Posterior cingulate gyrus (tissue), 11 donors: ENCODE data around the gene CHID1.

Experiments
- DNase-seq, 10 donors: peaks; one replicate each; pipeline versions ENCODE4 v3.0.0 to v3.0.0-alpha.2; 2020 to 2021; ENCODE audit warnings: mixed read lengths in 3 of 10
- intact Hi-C: fragments of 100-400 bp; cut with DNase I; formaldehyde crosslinking; loops from one replicate; pipeline ENCODE4 v1.15.1; 2023

Gene CHID1

GRCh38 chr11:910589-911030 is at the start of gene CHID1:
Gene CHID1, minus strand, starts transcription at chr11:910810. Its CDS starts 5,994 bp downstream, at chr11:904816.
- DNase-seq: peak; percentile 81 to 98 (median 87)
- intact Hi-C loops: loop anchor here (2.0 kb wide), 1 partner anchor 14 kb away; the partner anchor contains the start of gene AP2A2

- intact Hi-C loops: no loop called here
- peak in 1 of 10 donors; percentile 59 for DNase-seq
Observed at GRCh38 chr11:959608-960007, 49.0 kb upstream of the CHID1 start.

GRCh38 chr11:959027-959426 is 48.4 kb upstream of the CHID1 start:
- DNase-seq: peak in 1 of 10 donors; percentile 76

GRCh38 chr11:958101-958500 is 47.5 kb upstream of the CHID1 start:
- peak in 1 of 10 donors; percentile 9 for DNase-seq
- intact Hi-C loops: no loop called here

More at GRCh38 chr11:959027-959426, 48.4 kb upstream of the CHID1 start:
- intact Hi-C loops: no loop called here

GRCh38 chr11:957212-957920 is 46.8 kb upstream of the CHID1 start:
- intact Hi-C loops: no loop called here
- DNase-seq: peak in 1 of 10 donors; percentile 27

- intact Hi-C loops: no loop called here
- DNase-seq: peak in 1 of 10 donors; percentile 67
Observed at GRCh38 chr11:955154-956063, 44.8 kb upstream of the CHID1 start.

- no peak for DNase-seq
- intact Hi-C loops: no loop called here
Observed at GRCh38 chr11:954392-955153, 44.0 kb upstream of the CHID1 start.

- intact Hi-C loops: no loop called here
- DNase-seq: peak in 1 of 10 donors; percentile 61
Observed at GRCh38 chr11:953512-953911, 42.9 kb upstream of the CHID1 start.

- DNase-seq: peak in 1 of 10 donors; percentile 78
- intact Hi-C loops: no loop called here
Observed at GRCh38 chr11:952406-953385, 42.1 kb upstream of the CHID1 start.

GRCh38 chr11:951507-951906 is 40.9 kb upstream of the CHID1 start:
- DNase-seq: no peak
- intact Hi-C loops: no loop called here

GRCh38 chr11:947744-948143 is 37.1 kb upstream of the CHID1 start:
- intact Hi-C loops: no loop called here
- no peak for DNase-seq

GRCh38 chr11:945986-946385 is 35.4 kb upstream of the CHID1 start:
- peak in 5 of 10 donors; percentile 38 to 92 (median 60) for DNase-seq
- intact Hi-C loops: no loop called here

GRCh38 chr11:944711-945470 is 34.3 kb upstream of the CHID1 start:
- intact Hi-C loops: no loop called here
- peak in 1 of 10 donors; percentile 72 for DNase-seq

GRCh38 chr11:942823-943222 is 32.2 kb upstream of the CHID1 start:
- peak in 6 of 10 donors; percentile 17 to 93 (median 70) for DNase-seq
- intact Hi-C loops: no loop called here

- intact Hi-C loops: no loop called here
- DNase-seq: peak in 1 of 10 donors; percentile 79
Observed at GRCh38 chr11:940496-941135, 30.0 kb upstream of the CHID1 start.

GRCh38 chr11:937841-938261 is 27.2 kb upstream of the CHID1 start:
- peak in 2 of 10 donors; percentile 40 to 67 for DNase-seq

GRCh38 chr11:936199-936598 is 25.6 kb upstream of the CHID1 start:
- DNase-seq: peak in 2 of 10 donors; percentile 1 to 9
- intact Hi-C loops: no loop called here

More at GRCh38 chr11:937841-938261, 27.2 kb upstream of the CHID1 start:
- intact Hi-C loops: no loop called here

GRCh38 chr11:934527-934926 is 23.9 kb upstream of the CHID1 start:
- peak in 1 of 10 donors; percentile 26 for DNase-seq
- intact Hi-C loops: no loop called here
